HUES6 (cell line): ENCODE measurements around the gene SLAMF1.
"Not testable (repeated sequence)": the region's sequence is repeated elsewhere in the genome, so short reads cannot be mapped to it uniquely, and the experiment has no call there.

Source experiments
- H3K27ac ChIP-seq: 2 replicates; pipeline ENCODE4 v1.7.0; 2013; ENCODE audit warnings: low read depth, mild to moderate bottlenecking, low read length, inconsistent platforms
- H3K27me3 ChIP-seq: 2 replicates; pipeline ENCODE4 v1.6.1; 2013; ENCODE audit warnings: low read length; ENCODE audit not compliant: control insufficient read depth, insufficient read depth
- H3K36me3 ChIP-seq: 2 replicates; pipeline ENCODE4 v1.6.1; 2013; ENCODE audit warnings: low read length; ENCODE audit not compliant: control insufficient read depth, insufficient read depth
- H3K4me1 ChIP-seq: 2 replicates; pipeline ENCODE4 v1.6.1; 2013; ENCODE audit warnings: low read length; ENCODE audit not compliant: control insufficient read depth, insufficient read depth
- H3K4me3 ChIP-seq: 2 replicates; pipeline ENCODE4 v1.5.1; 2013; ENCODE audit warnings: low read depth, low read length
- H3K9ac ChIP-seq: one replicate; pipeline ENCODE4 v1.6.1; 2013; ENCODE audit warnings: mild to moderate bottlenecking, low read length
- H3K9me3 ChIP-seq: 2 replicates; pipeline ENCODE4 v1.6.1; 2013; ENCODE audit warnings: low read depth, low read length; ENCODE audit not compliant: control insufficient read depth, insufficient read depth

Gene SLAMF1

GRCh38 chr1:160584784-160585183 lies 62.1 kb downstream of the SLAMF1 start:
- Histone ChIP-seq H3K9ac (no peak overlapping the region), H3K27me3 (no peaks in the 10 kb centered on the region), H3K4me3 (no peak overlapping the region), H3K36me3 (no peaks in the 10 kb centered on the region), H3K9me3 (no peaks in the 10 kb centered on the region), H3K4me1 (no peaks in the 10 kb centered on the region), H3K27ac (no peak overlapping the region)

GRCh38 chr1:160582976-160583375 lies 63.9 kb downstream of the SLAMF1 start:
- not testable (repeated sequence) for H3K27me3 ChIP-seq, H3K9ac ChIP-seq, H3K36me3 ChIP-seq, H3K9me3 ChIP-seq, H3K4me1 ChIP-seq, H3K4me3 ChIP-seq, H3K27ac ChIP-seq

- Histone ChIP-seq H3K27ac (no peak overlapping the region), H3K9me3 (no peaks in the 10 kb centered on the region), H3K36me3 (no peaks in the 10 kb centered on the region), H3K4me1 (no peaks in the 10 kb centered on the region), H3K27me3 (no peaks in the 10 kb centered on the region), H3K9ac (no peak overlapping the region), H3K4me3 (no peak overlapping the region)
These were observed 64.9 kb downstream of the SLAMF1 start for GRCh38 chr1:160581961-160582360.

GRCh38 chr1:160580221-160580812 lies 66.5 kb downstream of the SLAMF1 start:
- Histone ChIP-seq H3K27me3 (no peaks in the 10 kb centered on the region), H3K9ac (no peak overlapping the region), H3K9me3 (no peaks in the 10 kb centered on the region), H3K4me3 (no peak overlapping the region), H3K36me3 (no peaks in the 10 kb centered on the region), H3K27ac (no peak overlapping the region), H3K4me1 (no peaks in the 10 kb centered on the region)

GRCh38 chr1:160579216-160579701 lies 67.6 kb downstream of the SLAMF1 start, which contains the start of gene CD84:
Gene CD84, minus strand, starts transcription at chr1:160579496. Its CDS starts 59 bp downstream, at chr1:160579437.
- H3K4me3 ChIP-seq = no peak within 1 kb of the TSS
- H3K4me1 ChIP-seq = no peaks in the 10 kb centered on the region

GRCh38 chr1:160578525-160579191 lies 68.2 kb downstream of the SLAMF1 start:
- H3K27ac ChIP-seq = no peak overlapping the region
- H3K4me1 ChIP-seq = no peaks in the 10 kb centered on the region
- no peaks in the 10 kb centered on the region for H3K9me3 ChIP-seq
- no peaks in the 10 kb centered on the region for H3K36me3 ChIP-seq
- H3K4me3 ChIP-seq = no peak overlapping the region
- H3K9ac ChIP-seq = no peak overlapping the region
- H3K27me3 ChIP-seq = no peaks in the 10 kb centered on the region

More at GRCh38 chr1:160579216-160579701, 67.6 kb downstream of the SLAMF1 start, which contains the start of gene CD84:
- Histone ChIP-seq H3K27me3 (no peaks in the 10 kb centered on the region), H3K27ac (no peak within 1 kb of the TSS), H3K9ac (no peak within 1 kb of the TSS), H3K9me3 (no peaks in the 10 kb centered on the region), H3K36me3 (no peaks in the 10 kb centered on the region)

- no peaks in the 10 kb centered on the region for H3K4me1 ChIP-seq
- H3K36me3 ChIP-seq = no peaks in the 10 kb centered on the region
- H3K4me3 ChIP-seq = no peak overlapping the region
- no peaks in the 10 kb centered on the region for H3K27me3 ChIP-seq
- no peaks in the 10 kb centered on the region for H3K9me3 ChIP-seq
- no peak overlapping the region for H3K27ac ChIP-seq
- H3K9ac ChIP-seq = no peak overlapping the region
These were observed 68.7 kb downstream of the SLAMF1 start for GRCh38 chr1:160578175-160578524.

GRCh38 chr1:160577671-160578070 lies 69.2 kb downstream of the SLAMF1 start:
- Histone ChIP-seq H3K27me3 (no peaks in the 10 kb centered on the region), H3K36me3 (no peaks in the 10 kb centered on the region), H3K9ac (no peak overlapping the region), H3K4me1 (no peaks in the 10 kb centered on the region), H3K27ac (no peak overlapping the region), H3K9me3 (no peaks in the 10 kb centered on the region), H3K4me3 (no peak overlapping the region)

GRCh38 chr1:160576884-160577283 lies 70.0 kb downstream of the SLAMF1 start:
- no peaks in the 10 kb centered on the region for H3K36me3 ChIP-seq
- no peak overlapping the region for H3K27ac ChIP-seq
- no peaks in the 10 kb centered on the region for H3K4me1 ChIP-seq
- no peak overlapping the region for H3K4me3 ChIP-seq
- H3K9ac ChIP-seq = no peak overlapping the region
- H3K9me3 ChIP-seq = no peaks in the 10 kb centered on the region
- no peaks in the 10 kb centered on the region for H3K27me3 ChIP-seq

- no peaks in the 10 kb centered on the region for H3K36me3 ChIP-seq
- no peaks in the 10 kb centered on the region for H3K27me3 ChIP-seq
- H3K4me1 ChIP-seq = no peaks in the 10 kb centered on the region
- no peak overlapping the region for H3K4me3 ChIP-seq
- H3K9ac ChIP-seq = no peak overlapping the region
- H3K9me3 ChIP-seq = no peaks in the 10 kb centered on the region
- no peak overlapping the region for H3K27ac ChIP-seq
These were observed 70.5 kb downstream of the SLAMF1 start for GRCh38 chr1:160576390-160576789.

GRCh38 chr1:160575112-160575664 lies 71.7 kb downstream of the SLAMF1 start:
- no peak overlapping the region for H3K27ac ChIP-seq
- H3K9me3 ChIP-seq = no peaks in the 10 kb centered on the region
- no peak overlapping the region for H3K9ac ChIP-seq
- H3K36me3 ChIP-seq = no peaks in the 10 kb centered on the region
- no peaks in the 10 kb centered on the region for H3K4me1 ChIP-seq
- no peak overlapping the region for H3K4me3 ChIP-seq
- no peaks in the 10 kb centered on the region for H3K27me3 ChIP-seq
